Measurements from ENCODE around the gene LHX8.

Gene LHX8

GRCh38 chr1:75202751-75203150 is 68.6 kb downstream of the LHX8 start:
- H3K4me3 ChIP-seq (ENCODE audit: severe bottlenecking), result no peak overlapping the region
- H3K4me1 ChIP-seq (ENCODE audit: insufficient read depth, poor library complexity, severe bottlenecking), result no peaks in the 10 kb centered on the region
- H3K27me3 ChIP-seq (ENCODE audit: insufficient read depth, poor library complexity, severe bottlenecking), result no peaks in the 10 kb centered on the region
- TF ChIP-seq CTCF (IDR thresholded peaks at IDR 0.05; ENCODE audit: poor library complexity, severe bottlenecking), result no peak
- no peak overlapping the region for H3K27ac ChIP-seq (ENCODE audit: poor library complexity, severe bottlenecking)
- ATAC-seq (ENCODE audit: low read depth), result no peak
- no peak for DNase-seq (ENCODE audit: low spot score)
- no peaks in the 10 kb centered on the region for H3K36me3 ChIP-seq (ENCODE audit: low read depth)
- H3K9me3 ChIP-seq (ENCODE audit: severe bottlenecking), result no peaks in the 10 kb centered on the region

- no peaks in the 10 kb centered on the region for H3K36me3 ChIP-seq (ENCODE audit: low read depth)
- H3K27me3 ChIP-seq (ENCODE audit: insufficient read depth, poor library complexity, severe bottlenecking), result no peaks in the 10 kb centered on the region
- no peak overlapping the region for H3K27ac ChIP-seq (ENCODE audit: poor library complexity, severe bottlenecking)
- ATAC-seq (ENCODE audit: low read depth) (peak; percentile 79), DNase-seq (ENCODE audit: low spot score) (no peak)
- H3K4me1 ChIP-seq (ENCODE audit: insufficient read depth, poor library complexity, severe bottlenecking), result no peaks in the 10 kb centered on the region
- peak; percentile 91 for TF ChIP-seq CTCF (IDR thresholded peaks at IDR 0.05; ENCODE audit: poor library complexity, severe bottlenecking)
- H3K4me3 ChIP-seq (ENCODE audit: severe bottlenecking), result no peak overlapping the region
- no peaks in the 10 kb centered on the region for H3K9me3 ChIP-seq (ENCODE audit: severe bottlenecking)
These were observed 69.5 kb downstream of the LHX8 start for GRCh38 chr1:75203415-75204277.

- no peak for ATAC-seq (ENCODE audit: low read depth)
These were observed 74.7 kb downstream of the LHX8 start for GRCh38 chr1:75208862-75209261.

More at GRCh38 chr1:75208862-75209261, 74.7 kb downstream of the LHX8 start:
- no peaks in the 10 kb centered on the region for H3K27me3 ChIP-seq (ENCODE audit: insufficient read depth, poor library complexity, severe bottlenecking)
- H3K27ac ChIP-seq (ENCODE audit: poor library complexity, severe bottlenecking), result no peak overlapping the region
- TF ChIP-seq CTCF (IDR thresholded peaks at IDR 0.05; ENCODE audit: poor library complexity, severe bottlenecking), result no peak
- no peak for DNase-seq (ENCODE audit: low spot score)
- H3K4me3 ChIP-seq (ENCODE audit: severe bottlenecking), result no peak overlapping the region
- no peaks in the 10 kb centered on the region for H3K9me3 ChIP-seq (ENCODE audit: severe bottlenecking)
- H3K36me3 ChIP-seq (ENCODE audit: low read depth), result no peaks in the 10 kb centered on the region
- H3K4me1 ChIP-seq (ENCODE audit: insufficient read depth, poor library complexity, severe bottlenecking), result no peaks in the 10 kb centered on the region
